ENCODE measurements around the gene PKD2. TPM values are rescaled to one million over a fixed set of nuclear protein-coding genes. Genes with fewer than 3 reads are reported as not detected.

Gene PKD2
- 10 to 100 TPM; 11.8 to 13.2 TPM for total RNA-seq

GRCh38 chr4:88007304-88008121, at the start of gene PKD2:
TSS of gene PKD2 (plus strand) at chr4:88007635. CDS start at chr4:88007734, 99 bp downstream.
- peaks cover 37% of the 10 kb centered on the region for H3K4me1 Mint-ChIP-seq
- H3K36me3 Mint-ChIP-seq (ENCODE audit: low read depth), result peaks cover 5% of the 10 kb centered on the region
- POLR2A ChIA-PET, result no interaction called here

DNA sequence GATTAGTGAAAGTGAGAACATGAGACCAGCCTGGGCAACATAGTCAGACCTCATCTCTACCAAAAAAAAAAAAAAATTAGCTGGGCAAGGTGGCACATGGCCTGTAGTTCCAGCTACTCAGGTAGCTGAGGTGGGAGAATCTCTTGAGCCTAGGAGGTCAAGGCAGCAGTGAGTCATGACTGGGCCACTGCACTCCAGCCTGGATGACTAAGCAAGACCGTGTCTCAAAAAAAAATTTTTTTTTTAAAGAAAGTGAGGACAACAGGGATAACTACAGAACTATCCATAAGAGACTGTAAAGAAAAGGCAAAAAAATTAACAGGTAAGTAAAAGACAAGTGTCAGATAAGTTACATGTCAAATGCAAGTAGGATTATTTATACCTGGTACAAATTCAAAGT, 45.4 kb upstream of the PKD2 start:
- no peak for DNase-seq
- H3K27ac Mint-ChIP-seq, result no peak overlapping the region
- no peaks in the 10 kb centered on the region for H3K4me1 Mint-ChIP-seq
- H3K4me3 Mint-ChIP-seq, result no peak overlapping the region
- POLR2A ChIA-PET, result no interaction called here
- H3K27me3 Mint-ChIP-seq, result peaks cover 6% of the 10 kb centered on the region
- H3K36me3 Mint-ChIP-seq (ENCODE audit: low read depth), result no peaks in the 10 kb centered on the region
- CTCF ChIA-PET, result interaction anchor here (0.6 kb wide), 1 partner anchor 895 kb away, joined by 3 read pairs; no protein-coding TSS in a partner anchor
- no peaks in the 10 kb centered on the region for H3K9me3 Mint-ChIP-seq

More at GRCh38 chr4:88007304-88008121, at the start of gene PKD2:
- CTCF ChIA-PET, result no interaction called here
- peak; percentile 77 for DNase-seq
- peak within 1 kb of the TSS; percentile 83 for H3K27ac Mint-ChIP-seq
- H3K9me3 Mint-ChIP-seq, result no peaks in the 10 kb centered on the region
- peaks cover 12% of the 10 kb centered on the region for H3K27me3 Mint-ChIP-seq
- peak within 1 kb of the TSS; percentile 93 for H3K4me3 Mint-ChIP-seq

DNA sequence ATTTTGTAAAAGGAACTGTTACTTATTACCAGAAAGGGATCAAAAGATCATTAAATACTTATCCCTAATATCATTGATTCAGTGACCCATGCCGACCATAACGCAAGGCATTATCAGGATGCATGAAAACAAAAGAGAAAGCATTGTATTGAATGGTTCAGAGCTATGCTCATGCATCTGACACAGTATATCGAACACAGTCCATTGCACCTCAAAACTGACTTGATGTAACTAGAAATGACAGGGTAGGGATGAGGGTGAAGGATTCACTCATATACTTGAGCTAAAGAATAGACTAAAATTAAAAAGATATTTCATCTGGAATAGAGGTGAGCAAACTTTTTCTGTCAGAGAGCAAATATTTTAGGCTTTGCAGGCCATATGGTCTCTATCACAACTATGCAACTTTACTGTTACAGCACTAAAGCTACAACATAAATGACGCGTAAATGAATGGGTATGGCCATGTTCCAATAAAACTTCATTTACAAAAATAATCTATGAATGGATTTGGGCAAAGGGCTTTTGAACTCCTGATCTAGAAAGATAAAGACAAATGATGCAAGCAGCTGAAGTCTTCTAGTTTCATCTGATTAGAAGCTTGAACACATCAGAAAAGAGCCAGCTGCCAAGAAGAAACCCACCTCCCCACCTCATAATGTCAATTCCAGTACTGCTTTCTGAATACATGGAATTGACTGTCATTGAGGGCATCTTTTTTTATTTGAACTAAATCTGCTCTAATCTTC, 44.9 kb upstream of the PKD2 start:
- no peak overlapping the region for H3K4me3 Mint-ChIP-seq
- no peak for DNase-seq
- POLR2A ChIA-PET, result no interaction called here
- H3K4me1 Mint-ChIP-seq, result no peaks in the 10 kb centered on the region
- no peaks in the 10 kb centered on the region for H3K9me3 Mint-ChIP-seq
- peaks cover 6% of the 10 kb centered on the region for H3K27me3 Mint-ChIP-seq
- CTCF ChIA-PET, result interaction anchor here (0.6 to 1.0 kb wide), 3 partner anchors 11 to 895 kb away, joined by 3 read pairs; no protein-coding TSS in a partner anchor
- H3K36me3 Mint-ChIP-seq (ENCODE audit: low read depth), result no peaks in the 10 kb centered on the region
- peak overlapping the region; percentile 38 for H3K27ac Mint-ChIP-seq

DNA sequence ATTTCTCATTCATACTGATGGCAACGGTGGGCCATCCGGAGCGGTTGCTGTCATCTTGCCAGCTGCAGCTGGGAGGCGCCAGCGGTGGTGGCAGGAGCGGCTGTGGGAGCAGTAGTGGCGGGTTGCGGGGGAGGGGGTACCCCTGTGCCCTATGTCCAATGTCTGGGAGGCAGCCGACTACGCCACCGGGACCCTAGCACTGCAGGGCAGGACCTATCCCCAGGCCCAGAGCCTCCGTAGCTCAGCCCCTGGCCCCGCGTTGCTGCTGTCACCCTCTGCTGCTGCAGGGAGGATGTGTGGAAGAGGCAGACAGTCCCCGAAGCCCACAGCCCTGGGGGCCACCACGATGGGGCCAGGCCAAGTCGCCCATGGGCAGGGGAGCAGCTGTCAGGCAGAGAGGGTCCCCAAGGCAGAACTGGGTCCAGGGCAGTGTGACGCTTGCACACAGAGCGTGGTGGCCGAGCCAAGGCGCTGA, 41.9 kb upstream of the PKD2 start:
- no peaks in the 10 kb centered on the region for H3K36me3 Mint-ChIP-seq (ENCODE audit: low read depth)
- no peaks in the 10 kb centered on the region for H3K4me1 Mint-ChIP-seq
- H3K9me3 Mint-ChIP-seq, result no peaks in the 10 kb centered on the region
- peaks cover 17% of the 10 kb centered on the region for H3K27me3 Mint-ChIP-seq
- no peak overlapping the region for H3K27ac Mint-ChIP-seq
- DNase-seq, result no peak
- ChIA-PET POLR2A (no interaction called here), CTCF (interaction anchor here (0.5 to 0.6 kb wide), 2 partner anchors 74 to 254 kb away, joined by 3 read pairs; no protein-coding TSS in a partner anchor)
- H3K4me3 Mint-ChIP-seq, result no peak overlapping the region

GRCh38 chr4:87966095-87966496, 41.3 kb upstream of the PKD2 start:
- DNase-seq, result no peak
- Mint-ChIP-seq H3K4me3 (no peak overlapping the region), H3K36me3 (ENCODE audit: low read depth) (no peaks in the 10 kb centered on the region), H3K27ac (no peak overlapping the region), H3K27me3 (peaks cover 18% of the 10 kb centered on the region), H3K9me3 (no peaks in the 10 kb centered on the region), H3K4me1 (no peaks in the 10 kb centered on the region)
- POLR2A ChIA-PET, result no interaction called here
- CTCF ChIA-PET, result interaction anchor here (0.5 to 1.2 kb wide), 2 partner anchors 8 to 253 kb away, joined by 3 read pairs; no protein-coding TSS in a partner anchor

DNA sequence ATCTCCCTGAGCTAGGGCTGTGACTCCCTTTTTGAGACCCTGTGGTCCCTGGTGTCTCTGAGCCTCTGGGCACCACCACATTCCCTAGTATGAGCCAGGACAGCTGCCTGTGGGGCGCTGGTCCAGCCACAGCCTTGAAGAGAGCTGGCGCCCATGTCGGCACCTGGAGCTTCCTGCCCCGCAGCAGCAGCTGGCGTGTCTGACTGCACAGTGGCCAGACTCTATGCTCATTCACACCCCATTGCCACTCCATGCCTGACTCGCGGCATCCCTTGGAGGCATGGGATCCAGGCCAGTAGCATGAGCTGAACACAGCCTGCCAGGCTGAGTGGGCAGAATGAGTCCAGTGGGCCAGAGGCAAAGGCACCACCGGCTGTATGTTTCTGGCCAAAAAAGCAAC, 40.2 kb upstream of the PKD2 start:
- Mint-ChIP-seq H3K27ac (no peak overlapping the region), H3K9me3 (no peaks in the 10 kb centered on the region), H3K27me3 (peaks cover 23% of the 10 kb centered on the region), H3K4me3 (no peak overlapping the region), H3K4me1 (no peaks in the 10 kb centered on the region), H3K36me3 (ENCODE audit: low read depth) (no peaks in the 10 kb centered on the region)
- no peak for DNase-seq
- ChIA-PET CTCF (interaction anchor here (1.2 kb wide), 1 partner anchor 9 kb away, joined by 3 read pairs; no protein-coding TSS in a partner anchor), POLR2A (no interaction called here)

DNA sequence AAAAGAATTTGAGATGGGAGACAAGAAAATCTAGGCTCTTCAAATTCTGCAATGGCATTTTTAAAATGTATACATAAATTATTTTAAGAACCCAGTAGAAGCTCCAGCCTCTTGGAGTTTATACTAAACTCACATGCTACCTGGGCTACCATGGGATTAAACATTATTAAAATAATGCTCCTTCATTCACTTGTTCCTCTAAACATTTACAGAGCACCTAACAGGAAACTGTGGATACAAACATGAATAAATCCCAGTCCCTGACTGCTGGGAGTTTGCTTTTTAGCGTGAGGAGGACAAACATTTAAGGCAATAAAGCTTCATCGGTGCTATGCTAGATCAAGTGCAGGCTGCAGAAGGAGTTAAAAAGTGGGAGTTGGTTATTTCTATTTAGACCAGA, 37.3 kb upstream of the PKD2 start:
- Mint-ChIP-seq H3K9me3 (no peaks in the 10 kb centered on the region), H3K36me3 (ENCODE audit: low read depth) (no peaks in the 10 kb centered on the region), H3K27ac (no peak overlapping the region), H3K4me3 (no peak overlapping the region), H3K27me3 (peaks cover 35% of the 10 kb centered on the region), H3K4me1 (peaks cover 1% of the 10 kb centered on the region)
- no peak for DNase-seq
- POLR2A ChIA-PET, result no interaction called here
- CTCF ChIA-PET, result no interaction called here

DNA sequence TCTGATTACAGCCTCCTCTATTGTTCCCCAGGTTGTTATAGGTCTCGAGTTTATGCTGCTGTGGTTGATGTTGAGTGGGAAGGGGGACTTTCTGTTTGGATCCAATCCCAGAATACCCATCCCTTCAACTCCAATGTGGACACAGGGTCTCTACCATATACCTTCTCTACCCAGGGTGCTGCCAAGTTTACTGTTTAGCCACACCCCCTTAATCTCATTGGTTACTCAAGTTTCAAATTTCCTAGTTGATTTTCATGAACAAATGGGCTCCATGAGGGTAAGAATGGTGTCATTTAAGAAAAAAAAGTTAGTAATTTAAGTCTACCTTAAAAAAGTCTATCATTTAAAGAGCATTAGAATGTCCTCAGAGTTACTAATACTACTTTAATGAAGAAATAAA, 35.6 kb upstream of the PKD2 start:
- Mint-ChIP-seq H3K27me3 (peaks cover 43% of the 10 kb centered on the region), H3K9me3 (no peaks in the 10 kb centered on the region), H3K27ac (no peak overlapping the region), H3K4me3 (no peak overlapping the region), H3K4me1 (peaks cover 10% of the 10 kb centered on the region), H3K36me3 (ENCODE audit: low read depth) (no peaks in the 10 kb centered on the region)
- ChIA-PET POLR2A (no interaction called here), CTCF (no interaction called here)
- DNase-seq, result no peak

- no peaks in the 10 kb centered on the region for H3K9me3 Mint-ChIP-seq
- peak; percentile 48 for DNase-seq
- H3K4me3 Mint-ChIP-seq, result no peak overlapping the region
- H3K36me3 Mint-ChIP-seq (ENCODE audit: low read depth), result no peaks in the 10 kb centered on the region
- CTCF ChIA-PET, result interaction anchor here (0.9 to 1.7 kb wide), 7 partner anchors 9 to 121 kb away, joined by 3 to 6 read pairs (median 3); no protein-coding TSS in a partner anchor
- peaks cover 10% of the 10 kb centered on the region for H3K4me1 Mint-ChIP-seq
- POLR2A ChIA-PET, result no interaction called here
- no peak overlapping the region for H3K27ac Mint-ChIP-seq
- peaks cover 51% of the 10 kb centered on the region for H3K27me3 Mint-ChIP-seq
These were observed 33.9 kb upstream of the PKD2 start for GRCh38 chr4:87973283-87974169.

- Mint-ChIP-seq H3K27ac (no peak overlapping the region), H3K4me3 (peak overlapping the region; percentile 48), H3K27me3 (peaks cover 50% of the 10 kb centered on the region), H3K9me3 (no peaks in the 10 kb centered on the region), H3K36me3 (ENCODE audit: low read depth) (no peaks in the 10 kb centered on the region), H3K4me1 (peaks cover 10% of the 10 kb centered on the region)
- ChIA-PET CTCF (interaction anchor here (1.3 to 1.7 kb wide), 2 partner anchors 12 to 122 kb away, joined by 3 read pairs; no protein-coding TSS in a partner anchor), POLR2A (no interaction called here)
- no peak for DNase-seq
These were observed 32.5 kb upstream of the PKD2 start for GRCh38 chr4:87974856-87975462.

- POLR2A ChIA-PET, result no interaction called here
- Mint-ChIP-seq H3K27me3 (peaks cover 46% of the 10 kb centered on the region), H3K27ac (no peak within 1 kb of the TSS), H3K9me3 (no peaks in the 10 kb centered on the region), H3K36me3 (ENCODE audit: low read depth) (no peaks in the 10 kb centered on the region), H3K4me3 (peak within 1 kb of the TSS; percentile 48), H3K4me1 (peaks cover 10% of the 10 kb centered on the region)
- DNase-seq, result peak; percentile 28
- CTCF ChIA-PET, result interaction anchor here (1.3 kb wide), 1 partner anchor 122 kb away, joined by 3 read pairs; no protein-coding TSS in a partner anchor
These were observed 32.0 kb upstream of the PKD2 start, which contains the start of gene SPP1 for GRCh38 chr4:87975466-87975865. TSS of gene SPP1 (plus strand) at chr4:87975714. CDS start at chr4:87976896, 1,182 bp downstream.

Measured in activated CD4-positive, alpha-beta T cell treated with anti-CD3 and anti-CD28 coated beads, Interleukin-2, amount 10 ng/mL, durations not matched to agents 7 days and 5 days (primary cell).